GM21367 (cell line): ENCODE measurements around the gene R3HDML.
"Not testable (repeated sequence)": the region's sequence is repeated elsewhere in the genome, so short reads cannot be mapped to it uniquely, and the experiment has no call there.

Source experiments
- ATAC-seq: cut with Tn5 transposase; IDR thresholded peaks from one replicate; pipeline ENCODE4 v1.9.1; 2021; ENCODE audit not compliant: unreplicated experiment

R3HDML gene, protein sequence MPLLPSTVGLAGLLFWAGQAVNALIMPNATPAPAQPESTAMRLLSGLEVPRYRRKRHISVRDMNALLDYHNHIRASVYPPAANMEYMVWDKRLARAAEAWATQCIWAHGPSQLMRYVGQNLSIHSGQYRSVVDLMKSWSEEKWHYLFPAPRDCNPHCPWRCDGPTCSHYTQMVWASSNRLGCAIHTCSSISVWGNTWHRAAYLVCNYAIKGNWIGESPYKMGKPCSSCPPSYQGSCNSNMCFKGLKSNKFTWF

DNA sequence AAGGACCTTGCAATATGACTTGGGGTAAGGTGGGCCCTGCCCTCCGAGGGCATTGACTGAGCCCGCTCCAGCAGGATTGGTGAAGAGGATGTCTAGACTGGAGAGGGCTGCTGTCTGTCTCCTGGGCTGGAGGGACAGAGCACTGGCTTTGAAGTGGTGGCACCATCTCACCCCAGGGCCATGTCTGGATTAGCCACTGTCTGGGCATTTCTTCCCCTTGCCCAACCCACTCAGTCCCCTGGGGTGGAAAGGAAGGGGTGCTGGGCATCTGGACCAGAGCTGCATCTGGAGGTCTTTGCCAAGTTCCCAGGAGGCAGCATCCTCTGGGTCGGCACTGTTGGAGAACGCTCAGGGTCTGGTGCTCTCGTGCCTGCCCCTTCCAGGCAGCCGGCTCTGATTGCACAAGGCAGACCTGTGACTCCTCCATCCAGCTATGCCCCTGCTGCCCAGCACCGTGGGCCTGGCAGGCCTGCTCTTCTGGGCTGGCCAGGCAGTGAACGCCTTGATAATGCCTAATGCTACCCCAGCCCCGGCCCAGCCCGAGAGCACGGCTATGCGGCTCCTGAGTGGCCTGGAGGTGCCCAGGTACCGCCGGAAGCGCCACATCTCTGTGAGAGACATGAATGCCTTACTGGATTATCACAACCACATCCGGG, at the start of gene R3HDML:
R3HDML (plus strand) TSS at position 319 of the 656 bp plus-strand sequence; CDS start at position 434, 115 bp downstream.
- ATAC-seq: no peak

DNA sequence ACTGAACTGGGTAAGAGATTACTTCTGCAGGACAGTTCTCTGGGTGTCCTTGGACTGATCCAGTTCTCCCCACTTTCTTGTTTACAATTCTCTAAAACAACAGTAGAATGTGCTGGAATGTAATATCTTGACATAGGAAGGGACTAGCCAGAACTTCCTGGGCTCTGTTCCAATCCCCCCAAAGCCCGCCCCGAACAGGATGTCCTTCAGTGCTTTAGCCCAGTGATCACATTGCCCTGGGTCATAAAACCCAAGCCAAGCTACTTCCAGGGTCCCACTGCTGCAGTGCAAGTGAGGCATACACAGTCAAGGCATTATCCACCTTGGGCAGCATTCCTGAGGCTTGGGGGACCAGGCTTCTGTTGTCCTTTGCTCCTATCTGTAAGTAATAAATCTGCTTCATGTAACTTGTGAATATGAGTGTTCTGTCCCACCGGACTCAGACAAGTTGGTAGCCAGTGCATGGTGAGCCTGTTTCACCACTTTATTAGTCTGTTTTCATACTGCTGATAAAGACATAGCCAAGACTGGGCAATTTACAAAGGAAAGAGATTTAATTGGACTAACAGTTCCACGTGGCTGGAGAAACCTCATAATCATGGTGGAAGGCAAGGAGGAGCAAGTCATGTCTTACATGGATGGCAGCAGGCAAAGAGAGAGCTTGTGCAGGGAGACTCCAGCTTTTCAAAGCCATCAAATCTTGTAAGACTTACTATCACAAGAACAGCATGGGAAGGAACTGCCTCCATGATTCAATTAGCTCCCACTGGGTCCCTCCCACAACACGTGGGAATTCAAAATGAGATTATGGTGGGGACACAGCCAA, 49.4 kb upstream of the R3HDML start:
- no peak for ATAC-seq

DNA sequence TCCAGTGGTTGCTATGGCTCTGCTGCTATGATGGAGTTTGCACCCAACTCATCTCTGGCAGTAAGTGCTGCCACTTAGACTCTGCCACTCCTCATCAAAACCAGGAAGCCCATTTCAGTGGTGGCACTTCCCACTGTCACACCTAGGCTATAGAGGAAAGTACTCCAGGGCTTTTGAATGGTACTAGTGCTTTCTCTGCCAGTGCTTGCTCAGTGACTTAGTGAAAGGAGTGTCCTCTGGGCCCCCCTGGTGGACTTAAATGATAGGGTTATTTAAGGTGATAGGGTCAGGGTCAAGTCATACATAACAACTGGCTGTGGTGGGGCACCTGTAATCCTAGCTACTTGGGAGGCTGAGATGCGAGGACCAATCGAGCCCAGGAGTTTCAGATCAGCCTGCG, 48.6 kb upstream of the R3HDML start:
- no peak for ATAC-seq

DNA sequence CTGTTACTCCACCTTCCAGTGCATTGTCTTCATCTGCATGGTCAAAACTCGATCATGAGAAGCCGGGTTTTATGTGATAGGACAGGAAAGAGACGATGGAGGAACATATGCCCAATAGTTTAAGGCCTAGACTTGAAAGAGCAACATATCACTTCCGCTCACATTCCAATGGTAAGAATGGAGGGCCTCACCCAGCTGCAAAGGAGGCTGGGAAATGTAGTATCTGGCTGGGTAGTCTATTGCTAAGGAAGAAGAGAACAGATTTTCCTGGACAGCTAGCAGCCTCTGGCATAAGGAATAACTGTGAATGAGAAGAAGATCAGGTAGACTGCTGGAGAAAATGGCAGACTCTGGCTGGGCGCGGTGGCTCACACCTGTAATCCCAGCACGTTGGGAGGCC, 45.1 kb upstream of the R3HDML start:
- no peak for ATAC-seq

DNA sequence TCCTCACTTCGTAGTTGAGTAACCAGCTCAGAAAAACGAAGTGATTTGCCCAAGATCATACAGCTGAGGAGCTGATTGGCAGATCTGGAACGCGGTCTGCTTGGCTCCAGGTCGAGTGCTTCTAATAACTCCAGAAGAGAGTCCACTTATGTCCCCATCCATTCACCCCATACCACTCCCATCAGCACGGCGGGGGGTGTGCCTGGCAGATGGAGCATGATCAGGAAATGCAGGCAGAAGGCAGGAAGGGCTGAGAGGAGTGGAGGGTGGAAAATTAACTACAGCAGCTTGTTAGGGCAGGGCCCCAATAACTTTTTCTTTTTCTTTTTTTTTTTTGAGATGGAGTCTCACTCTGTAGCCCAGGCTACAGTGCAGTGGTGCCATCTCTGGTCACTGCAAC, 40.8 kb upstream of the R3HDML start:
- ATAC-seq: no peak

DNA sequence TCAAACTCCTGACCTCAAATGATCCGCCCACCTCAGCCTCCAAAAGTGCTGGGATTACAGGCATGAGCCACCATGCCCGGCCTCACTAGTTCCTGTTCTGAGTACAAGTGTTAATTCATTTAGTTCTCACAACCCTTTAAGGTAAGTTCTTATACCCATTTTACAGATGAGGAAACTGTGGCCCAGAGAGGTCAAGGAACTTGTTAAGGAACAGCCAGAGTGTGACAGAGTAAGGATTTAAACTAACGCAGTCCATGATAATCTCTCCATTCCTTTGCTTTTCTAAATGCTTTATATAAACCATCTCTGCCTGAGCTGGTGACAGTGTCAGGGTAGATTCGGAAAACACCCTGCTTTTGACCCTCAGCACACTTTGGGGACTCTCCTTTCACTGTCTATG, 39.1 kb upstream of the R3HDML start:
- no peak for ATAC-seq

DNA sequence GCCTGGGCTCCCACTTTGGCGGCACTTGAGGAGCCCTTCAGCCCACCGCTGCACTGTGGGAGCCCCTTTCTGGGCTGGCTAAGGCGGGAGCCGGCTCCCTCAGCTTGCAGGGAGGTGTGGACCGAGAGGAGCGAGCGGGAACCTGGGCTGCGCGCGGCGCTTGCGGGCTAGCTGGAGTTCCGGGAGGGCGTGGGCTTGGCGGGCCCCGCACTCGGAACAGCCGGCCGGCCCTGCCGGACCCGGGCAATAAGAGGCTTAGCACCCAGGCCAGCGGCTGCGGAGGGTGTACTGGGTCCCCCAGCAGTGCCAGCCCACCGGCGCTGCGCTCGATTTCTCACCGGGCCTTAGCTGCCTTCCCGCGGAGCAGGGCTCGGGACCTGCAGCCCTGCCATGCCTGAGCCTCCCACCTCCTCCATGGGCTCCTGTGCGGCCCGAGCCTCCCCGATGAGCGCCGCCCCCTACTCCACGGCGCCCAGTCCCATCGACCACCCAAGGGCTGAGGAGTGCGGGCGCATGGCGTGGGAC, 37.8 kb upstream of the R3HDML start:
- not testable (repeated sequence) for ATAC-seq

DNA sequence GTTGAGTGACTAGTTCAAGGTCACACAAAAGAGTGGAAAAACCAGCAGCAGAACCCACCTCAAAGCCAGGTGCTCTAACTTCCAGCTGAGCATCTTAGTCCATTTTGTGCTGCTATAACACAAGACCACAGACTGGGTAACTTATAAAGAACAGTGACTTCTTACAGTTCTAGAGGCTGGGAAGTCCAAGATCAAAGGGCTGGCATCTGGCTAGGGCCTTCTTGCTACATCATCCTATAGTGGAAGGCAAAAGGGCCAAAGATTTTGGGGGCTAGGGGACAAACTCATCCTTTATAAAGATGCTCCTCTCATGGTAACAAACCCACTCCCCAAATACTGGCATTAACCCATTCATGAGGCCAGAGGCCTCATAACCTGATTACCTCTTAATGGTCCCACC, 35.6 kb upstream of the R3HDML start:
- no peak for ATAC-seq

DNA sequence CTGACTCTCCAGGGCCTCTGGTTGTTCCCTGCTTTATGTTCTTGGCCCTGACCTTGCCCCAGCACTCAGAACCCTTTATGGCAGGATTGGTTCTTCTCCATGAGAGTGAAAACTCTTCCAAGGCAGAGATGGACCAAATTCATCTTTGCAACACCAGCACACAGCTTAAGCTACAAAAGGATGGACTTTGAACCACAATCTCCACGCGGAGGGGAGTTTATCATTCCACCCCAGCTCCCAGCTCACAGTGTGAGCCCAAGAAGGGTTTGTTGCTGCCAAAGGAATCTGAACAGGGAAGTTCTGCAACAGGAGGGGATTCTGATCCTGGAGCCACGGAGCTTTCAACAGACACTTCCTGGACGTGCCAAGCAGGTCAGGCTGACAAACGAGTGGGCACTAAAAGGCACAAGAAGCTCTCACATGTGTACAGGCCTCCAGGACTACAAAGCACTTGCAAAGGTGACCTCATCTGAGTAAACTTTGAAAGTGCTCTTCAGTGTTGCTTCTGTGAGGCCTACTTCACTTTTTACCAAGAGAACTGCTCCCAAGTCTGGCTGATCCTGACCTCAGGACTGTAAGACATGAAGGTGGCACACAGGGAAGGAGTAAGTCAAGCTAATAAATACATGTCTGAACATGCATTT, 34.7 kb upstream of the R3HDML start:
- no peak for ATAC-seq

DNA sequence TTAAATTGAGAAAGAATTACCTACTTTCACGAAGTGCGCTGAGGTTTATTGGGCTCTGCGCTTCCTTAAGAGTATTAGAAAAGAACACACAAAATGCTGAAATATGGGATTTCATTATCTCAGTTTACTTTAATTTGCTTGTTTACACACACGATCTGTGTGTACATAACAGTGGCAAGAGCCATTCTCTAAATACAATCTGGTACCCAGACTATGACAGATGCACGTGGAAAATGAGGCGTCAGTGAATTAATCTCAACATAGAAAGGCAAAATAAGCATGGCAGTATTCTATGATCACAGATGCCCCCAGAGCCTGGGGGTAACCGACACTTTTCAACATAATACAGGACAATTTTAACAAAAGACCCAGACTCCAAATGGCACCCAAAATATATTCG, 34.1 kb upstream of the R3HDML start:
- no peak for ATAC-seq

DNA sequence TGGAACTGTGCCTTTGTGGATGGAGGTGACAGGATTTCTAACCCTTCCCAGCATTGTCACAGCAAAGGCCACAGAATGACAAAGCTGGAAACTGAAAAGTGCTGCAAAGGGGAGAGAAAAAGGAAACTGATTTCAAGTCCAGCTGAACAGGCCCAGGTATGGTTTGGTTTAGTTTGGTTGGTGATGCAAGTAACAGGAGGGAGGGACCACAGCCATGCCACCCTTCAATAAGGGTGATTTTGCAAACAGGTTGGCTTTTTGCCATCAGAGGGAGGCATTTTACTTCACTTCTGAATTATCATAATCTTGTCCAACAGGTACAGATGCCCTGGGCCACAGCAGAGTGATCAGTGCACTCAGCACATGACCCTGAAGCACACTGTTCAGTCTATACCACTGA, 32.5 kb upstream of the R3HDML start:
- ATAC-seq: no peak

DNA sequence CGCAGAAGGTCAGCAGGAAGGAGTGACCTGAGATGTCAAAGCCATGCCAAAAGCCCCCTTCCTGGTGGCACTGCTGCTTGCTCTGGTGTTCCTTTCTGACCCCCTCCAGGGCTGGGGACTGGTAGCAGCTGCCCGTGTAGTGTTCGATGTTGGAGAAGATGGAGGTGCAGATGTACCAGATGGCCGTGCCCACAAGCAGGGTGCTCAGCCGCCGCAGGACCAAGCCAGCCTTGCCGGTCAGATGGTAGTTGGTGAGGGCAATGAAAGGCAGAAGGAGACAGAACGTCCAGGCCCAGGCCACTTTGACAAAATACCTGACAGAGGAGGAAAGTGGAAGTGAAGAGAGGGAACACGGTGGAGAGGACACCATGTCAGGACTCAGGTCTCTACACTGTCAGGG, 29.9 kb upstream of the R3HDML start:
- no peak for ATAC-seq

DNA sequence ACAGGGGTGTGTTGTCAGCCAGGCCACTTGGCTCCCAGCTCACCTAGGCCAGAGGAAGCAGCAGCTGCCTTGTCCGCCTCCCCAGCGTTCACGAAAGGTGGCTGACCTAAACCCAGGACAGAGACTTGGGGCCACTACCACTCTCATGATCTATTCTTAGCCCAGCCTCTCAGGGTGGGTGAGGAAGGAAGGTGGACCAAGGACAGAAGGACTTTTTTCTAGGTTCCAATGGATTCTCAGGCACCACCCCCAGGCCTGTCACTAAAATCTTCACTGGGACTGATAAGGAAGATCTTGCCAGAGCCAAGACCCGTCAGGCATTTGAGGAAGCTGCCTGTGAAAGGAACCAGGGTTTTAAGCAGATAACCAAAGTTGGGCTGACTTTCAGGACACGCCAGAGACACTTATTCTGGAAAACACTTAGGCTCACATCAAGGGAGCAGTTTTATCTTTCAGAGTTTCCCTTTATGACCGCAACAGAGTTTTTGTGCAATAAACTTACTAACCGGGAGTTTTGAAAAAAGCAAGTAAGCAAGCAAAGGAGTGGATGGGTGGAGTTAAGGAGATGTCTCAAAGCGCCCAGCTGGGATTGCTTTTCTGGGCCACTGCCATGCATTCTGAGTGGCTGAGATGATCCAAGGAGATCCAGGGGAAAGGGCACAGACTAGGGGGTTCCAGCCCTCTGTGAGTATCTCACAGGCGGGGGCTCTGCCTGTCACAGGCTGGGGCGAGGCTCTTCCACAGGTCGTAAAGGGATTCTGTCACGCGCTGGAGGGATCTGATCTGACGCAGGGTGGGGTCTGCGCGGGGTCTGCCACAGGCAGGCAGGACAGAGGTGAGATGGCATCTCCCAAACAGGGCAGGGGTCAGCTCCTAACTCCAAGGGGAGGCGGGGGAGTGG, 26.8 kb upstream of the R3HDML start:
- no peak for ATAC-seq

DNA sequence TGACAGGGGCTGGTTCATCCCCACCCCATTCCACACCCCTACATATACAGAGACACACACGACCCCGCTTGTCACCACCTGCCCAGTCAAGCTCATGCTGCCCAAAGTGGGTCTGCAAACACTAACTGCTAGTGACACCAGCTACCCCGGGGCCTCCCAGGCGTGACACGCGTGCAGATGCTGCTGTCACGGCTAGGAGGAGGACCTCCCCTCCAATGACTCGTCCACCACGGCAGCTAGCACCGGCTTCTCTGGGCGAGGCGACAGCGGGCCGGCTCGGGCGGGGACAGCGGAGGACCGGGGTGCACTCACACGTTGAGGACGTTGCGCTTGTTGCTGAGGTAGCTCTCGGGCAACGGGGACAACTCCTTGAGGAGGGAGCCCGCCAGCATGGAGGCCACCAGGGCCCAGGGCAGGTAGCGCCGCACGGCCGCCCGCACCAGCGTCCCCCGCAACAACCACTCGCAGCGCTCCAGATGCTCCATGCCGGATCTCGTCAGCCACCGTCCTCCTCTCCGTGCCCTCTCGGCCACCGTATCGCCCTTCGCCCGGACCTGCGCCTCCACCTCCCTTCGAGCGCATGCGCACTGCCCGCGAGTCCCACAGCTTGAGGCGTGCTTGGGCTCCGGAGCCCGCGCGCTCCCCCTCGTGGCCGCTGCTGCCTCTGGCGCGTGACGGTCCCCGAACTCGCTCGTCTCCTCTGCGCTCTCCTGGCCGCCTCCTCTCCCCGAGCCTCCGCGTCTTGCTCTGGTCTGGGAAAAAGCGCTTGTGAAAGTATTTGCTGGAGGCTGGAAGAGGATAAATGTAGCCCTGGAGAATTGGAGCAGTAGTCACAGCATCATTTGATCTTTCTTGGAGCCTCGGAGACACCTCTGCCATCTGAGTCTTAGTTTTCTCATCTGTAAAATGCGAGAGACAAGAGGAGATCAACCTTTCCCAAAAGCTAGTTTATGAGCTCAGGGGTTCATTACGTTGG, 25.9 kb upstream of the R3HDML start, which contains the start of gene FITM2:
FITM2 (minus strand) TSS at position 539 of the 976 bp plus-strand sequence; CDS start at position 485, 54 bp downstream.
- peak; percentile 75 for ATAC-seq

DNA sequence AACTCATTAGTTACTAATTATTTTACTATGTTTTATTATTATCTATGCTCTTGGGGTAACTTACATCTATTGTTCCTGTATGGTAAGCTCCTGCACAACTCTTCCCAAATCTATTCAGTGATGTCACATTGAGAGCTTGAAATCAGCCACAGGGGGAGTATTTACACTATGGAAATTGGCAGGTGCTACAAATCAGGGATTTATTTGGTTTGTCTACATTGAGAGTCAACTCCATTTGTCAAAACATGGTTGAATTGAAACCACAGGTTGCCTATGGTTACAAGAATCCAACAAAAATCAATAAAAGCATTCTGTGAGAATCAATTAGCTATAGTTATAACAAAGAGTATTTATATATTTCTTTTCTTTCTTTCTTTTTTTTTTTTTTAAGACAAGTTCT, 22.0 kb upstream of the R3HDML start:
- ATAC-seq: no peak

DNA sequence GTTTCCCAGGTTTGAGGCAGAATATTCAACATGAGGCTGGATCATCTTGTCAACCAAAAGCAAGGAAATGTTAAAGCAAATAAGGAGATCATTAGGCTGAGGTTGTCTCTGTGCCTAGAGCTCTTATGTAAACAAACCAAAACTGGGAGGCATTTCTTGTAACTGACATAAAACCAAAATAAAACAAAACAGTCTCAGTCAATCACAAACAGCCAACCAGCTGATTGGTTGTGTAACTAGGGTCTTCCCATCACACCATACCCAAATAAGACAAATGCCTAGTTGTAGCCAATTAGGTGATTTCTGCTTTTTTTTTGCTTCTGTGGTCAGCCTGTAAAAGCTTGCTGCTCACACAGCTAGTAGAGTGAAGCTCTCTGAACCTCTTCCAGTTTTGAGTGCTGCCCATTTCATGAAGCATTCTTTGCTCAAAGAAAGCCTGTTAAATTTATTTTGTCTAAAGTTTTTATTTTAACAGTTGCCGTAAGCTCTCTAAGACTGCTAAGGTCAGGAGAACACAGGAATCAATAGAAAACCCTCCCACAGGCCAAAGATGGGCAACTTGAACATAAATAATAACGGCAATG, 16.9 kb upstream of the R3HDML start:
- no peak for ATAC-seq

DNA sequence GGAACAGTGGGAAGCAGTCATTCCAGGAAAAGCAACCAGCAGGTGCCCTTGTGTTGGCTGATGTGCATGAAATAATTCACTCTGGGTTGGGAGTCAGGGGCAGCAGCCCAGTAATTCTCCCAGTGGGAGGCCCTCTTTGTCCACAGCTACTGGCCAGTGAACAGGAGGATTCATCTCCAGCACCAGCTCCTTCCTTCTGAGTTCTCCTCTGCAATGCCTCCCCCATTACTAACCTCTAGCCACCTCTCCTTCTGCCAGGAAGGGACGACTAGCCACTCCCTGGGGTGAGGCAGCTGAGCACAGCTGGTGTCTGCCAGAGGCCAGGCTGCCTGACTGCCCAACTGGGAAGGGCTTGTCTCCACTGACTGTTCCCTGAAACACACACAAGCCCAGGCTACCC, 12.5 kb upstream of the R3HDML start:
- no peak for ATAC-seq

DNA sequence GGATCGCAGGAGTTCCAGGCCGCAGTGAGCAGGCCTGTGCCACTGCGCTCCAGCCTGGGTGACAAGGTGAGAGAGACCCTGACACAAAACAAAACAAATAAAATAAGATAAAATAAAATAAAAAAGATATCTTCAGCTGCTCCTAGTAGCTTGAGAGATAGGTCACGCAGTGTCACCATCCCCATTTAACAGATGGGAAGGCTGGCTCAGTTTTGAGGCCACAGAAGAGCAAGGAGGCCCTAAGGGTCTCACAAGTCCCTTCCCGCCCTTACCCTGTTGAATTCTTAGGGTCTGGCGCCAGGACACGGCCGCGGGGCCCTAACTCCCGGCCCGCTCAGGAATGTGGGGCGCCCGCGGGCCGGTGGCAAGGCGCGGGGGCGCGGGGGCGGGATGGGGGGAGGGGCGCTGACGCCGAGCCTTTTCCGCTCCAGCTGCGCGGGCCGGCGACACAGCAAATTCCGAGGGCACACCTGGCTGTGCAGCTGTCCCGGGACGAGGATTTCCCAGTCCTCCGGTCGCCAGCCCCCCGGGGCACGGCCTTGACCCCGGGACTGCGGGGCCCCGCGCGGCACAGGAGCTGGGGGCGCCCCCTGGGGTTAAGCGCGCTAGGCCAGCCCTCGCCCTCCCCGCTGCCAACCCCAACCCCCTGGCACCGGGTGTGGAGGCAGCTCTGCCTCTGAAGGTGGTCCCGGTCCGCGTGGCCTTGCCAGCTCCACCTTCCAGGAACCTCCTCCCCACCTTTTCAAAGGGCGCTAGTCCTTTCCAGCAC, 10.3 kb upstream of the R3HDML start:
- ATAC-seq: no peak
